GM23248 (cell line): ENCODE data around the gene CCDC158.

Experiments
- EZH2 ChIP-seq: fragments of 200-600 bp; sonication (generic); IDR thresholded peaks from 2 replicates; pipeline ENCODE4 v1.6.1; 2018; ENCODE audit warnings: antibody characterized with exemption, mild to moderate bottlenecking; ENCODE audit not compliant: insufficient read depth, poor library complexity, severe bottlenecking
- EZH2phosphoT487 ChIP-seq: fragments of 200-600 bp; sonication (generic); IDR thresholded peaks from 2 replicates; pipeline ENCODE4 v1.6.1; 2018; ENCODE audit warnings: antibody characterized with exemption, moderate library complexity, mild to moderate bottlenecking, low read depth; ENCODE audit not compliant: insufficient read depth

- TF ChIP-seq EZH2, result no peak
- TF ChIP-seq EZH2phosphoT487, result no peak
These were observed 145.3 kb downstream of the CCDC158 start for GRCh38 chr4:76275486-76276124.
